ENCODE data around the gene KLF7. TPM values are rescaled to one million over a fixed set of nuclear protein-coding genes. Genes with fewer than 3 reads are reported as not detected.
A peak's percentile ranks its signal among the peaks of the same experiment; 100 is the strongest.

The KLF7 gene
- total RNA-seq, 2 experiments from 2014 or later = 4.7 to 6.8 TPM

GRCh38 chr2:207163053-207163755 is 2.5 kb downstream of the KLF7 start:
- peak overlapping the region; percentile 78 for H3K4me3 Mint-ChIP-seq
- peaks cover 62% of the 10 kb centered on the region for H3K27me3 Mint-ChIP-seq
- DNase-seq (no peak), ATAC-seq (no peak)
- CTCF ChIA-PET = no interaction called here
- H3K36me3 Mint-ChIP-seq = peaks cover 3% of the 10 kb centered on the region
- H3K4me1 Mint-ChIP-seq = peaks cover 33% of the 10 kb centered on the region
- no peak overlapping the region for H3K27ac Mint-ChIP-seq
- H3K9me3 Mint-ChIP-seq (ENCODE audit: low read depth) = no peaks in the 10 kb centered on the region

DNA sequence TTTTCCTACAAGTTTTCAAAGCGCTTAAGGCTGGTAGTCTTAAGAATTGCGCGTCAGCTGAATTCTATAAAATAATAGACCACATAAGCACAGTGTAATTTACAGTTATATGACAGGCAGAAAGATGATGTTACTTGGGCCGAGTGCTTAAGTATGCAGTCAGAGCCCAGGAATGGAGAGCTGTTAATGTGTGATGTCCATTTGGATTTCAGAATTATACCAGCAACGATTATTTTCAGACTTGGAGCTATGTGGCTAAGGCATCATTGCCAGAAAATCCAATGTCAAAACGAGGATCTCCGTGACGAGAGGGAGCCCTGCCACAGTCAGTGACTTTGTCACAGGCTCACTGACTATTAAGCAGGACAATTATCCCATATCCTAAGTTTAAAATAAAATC is 3.4 kb downstream of the KLF7 start:
- peaks cover 56% of the 10 kb centered on the region for H3K27me3 Mint-ChIP-seq
- CTCF ChIA-PET = no interaction called here
- no peak overlapping the region for H3K4me3 Mint-ChIP-seq
- no peaks in the 10 kb centered on the region for H3K9me3 Mint-ChIP-seq (ENCODE audit: low read depth)
- DNase-seq (no peak), ATAC-seq (no peak)
- H3K27ac Mint-ChIP-seq = no peak overlapping the region
- peaks cover 36% of the 10 kb centered on the region for H3K4me1 Mint-ChIP-seq
- peaks cover 3% of the 10 kb centered on the region for H3K36me3 Mint-ChIP-seq

DNA sequence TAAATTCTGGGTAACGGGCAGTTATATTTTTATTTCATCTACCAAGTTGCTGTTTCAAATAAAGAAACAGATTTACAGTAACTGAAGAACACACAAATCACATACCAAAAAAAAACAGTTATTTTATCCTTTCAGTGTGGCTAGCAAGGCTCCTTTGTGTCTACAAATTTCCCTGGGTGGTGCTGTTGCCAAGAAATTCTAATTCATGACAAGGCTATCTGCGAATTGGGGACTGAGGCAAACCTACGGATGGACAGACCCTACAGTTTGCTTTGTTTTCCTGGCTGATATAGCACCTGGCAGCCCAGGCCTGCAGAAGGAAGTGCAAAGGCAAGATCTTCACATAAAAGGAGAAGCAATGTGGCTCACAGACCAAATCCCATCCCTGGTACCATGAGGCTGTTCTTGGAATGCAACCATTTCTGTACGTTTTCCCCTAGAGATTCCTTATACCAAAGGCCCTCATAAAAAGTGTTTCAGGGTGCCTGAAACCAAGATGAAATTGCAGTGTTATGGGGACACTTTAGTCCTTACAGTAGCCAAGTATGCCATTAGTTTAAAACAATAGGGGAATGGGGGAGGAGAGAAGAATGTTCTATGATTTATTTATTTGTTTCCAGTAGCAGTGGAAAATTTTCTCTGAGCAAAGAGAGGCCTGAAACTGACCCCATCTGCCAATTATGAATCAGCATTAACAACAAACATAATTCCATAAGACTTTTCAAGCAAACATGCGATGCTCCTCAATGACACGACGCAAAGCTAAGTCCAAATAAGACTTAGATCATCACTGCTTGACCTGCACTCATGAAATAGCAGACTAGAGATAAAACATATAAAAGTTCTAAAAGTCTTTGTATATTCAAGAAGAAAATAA is 4.3 kb downstream of the KLF7 start:
- no peak for DNase-seq
- H3K4me1 Mint-ChIP-seq = peaks cover 40% of the 10 kb centered on the region
- H3K27me3 Mint-ChIP-seq = peaks cover 51% of the 10 kb centered on the region
- no peaks in the 10 kb centered on the region for H3K9me3 Mint-ChIP-seq (ENCODE audit: low read depth)
- ATAC-seq = no peak
- CTCF ChIA-PET = no interaction called here
- peaks cover 3% of the 10 kb centered on the region for H3K36me3 Mint-ChIP-seq
- H3K27ac Mint-ChIP-seq = no peak overlapping the region
- H3K4me3 Mint-ChIP-seq = no peak overlapping the region

GRCh38 chr2:207160115-207160514 is 5.6 kb downstream of the KLF7 start:
- peaks cover 4% of the 10 kb centered on the region for H3K36me3 Mint-ChIP-seq
- H3K27me3 Mint-ChIP-seq = peaks cover 48% of the 10 kb centered on the region
- DNase-seq (no peak), ATAC-seq (no peak)
- CTCF ChIA-PET = no interaction called here
- H3K4me3 Mint-ChIP-seq = no peak overlapping the region
- H3K27ac Mint-ChIP-seq = no peak overlapping the region
- no peaks in the 10 kb centered on the region for H3K9me3 Mint-ChIP-seq (ENCODE audit: low read depth)
- peaks cover 47% of the 10 kb centered on the region for H3K4me1 Mint-ChIP-seq

- CTCF ChIA-PET = no interaction called here
- H3K4me3 Mint-ChIP-seq = no peak overlapping the region
- H3K36me3 Mint-ChIP-seq = peaks cover 5% of the 10 kb centered on the region
- DNase-seq = no peak
- H3K9me3 Mint-ChIP-seq (ENCODE audit: low read depth) = no peaks in the 10 kb centered on the region
- no peak for ATAC-seq
- H3K27me3 Mint-ChIP-seq = peaks cover 40% of the 10 kb centered on the region
- H3K27ac Mint-ChIP-seq = no peak overlapping the region
- peaks cover 43% of the 10 kb centered on the region for H3K4me1 Mint-ChIP-seq
Measured at GRCh38 chr2:207159002-207159401, 6.7 kb downstream of the KLF7 start.

GRCh38 chr2:207157731-207158130 is 8.0 kb downstream of the KLF7 start:
- H3K4me1 Mint-ChIP-seq = peaks cover 34% of the 10 kb centered on the region
- no peak overlapping the region for H3K4me3 Mint-ChIP-seq
- CTCF ChIA-PET = no interaction called here

DNA sequence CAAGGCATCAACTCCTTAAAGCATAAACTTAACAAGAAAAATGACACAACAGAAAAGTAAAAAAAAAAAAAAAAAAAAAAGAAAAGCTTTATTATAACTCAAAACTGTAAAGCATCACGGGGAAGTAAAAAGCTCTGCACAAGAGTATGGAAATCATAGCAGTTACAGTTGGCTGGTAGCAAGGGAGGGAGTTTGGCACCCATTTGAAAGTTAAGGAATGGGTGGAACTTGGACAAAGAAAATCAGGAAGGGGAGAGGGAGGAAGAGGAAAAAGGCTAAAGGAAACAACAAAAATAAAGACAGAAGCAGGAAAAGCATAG is 8.6 kb downstream of the KLF7 start:
- Mint-ChIP-seq H3K4me3 (no peak overlapping the region), H3K27ac (peak overlapping the region; percentile 33), H3K27me3 (peaks cover 28% of the 10 kb centered on the region), H3K9me3 (ENCODE audit: low read depth) (no peaks in the 10 kb centered on the region), H3K36me3 (peaks cover 5% of the 10 kb centered on the region), H3K4me1 (peaks cover 34% of the 10 kb centered on the region)
- no peak for ATAC-seq
- CTCF ChIA-PET = interaction anchor here (1.2 kb wide), 1 partner anchor 9 kb away, joined by 3 read pairs; no protein-coding TSS in a partner anchor
- DNase-seq = no peak

More at GRCh38 chr2:207157731-207158130, 8.0 kb downstream of the KLF7 start:
- Mint-ChIP-seq H3K27me3 (peaks cover 34% of the 10 kb centered on the region), H3K9me3 (ENCODE audit: low read depth) (no peaks in the 10 kb centered on the region), H3K36me3 (peaks cover 5% of the 10 kb centered on the region), H3K27ac (no peak overlapping the region)
- no peak for DNase-seq
- ATAC-seq = no peak

DNA sequence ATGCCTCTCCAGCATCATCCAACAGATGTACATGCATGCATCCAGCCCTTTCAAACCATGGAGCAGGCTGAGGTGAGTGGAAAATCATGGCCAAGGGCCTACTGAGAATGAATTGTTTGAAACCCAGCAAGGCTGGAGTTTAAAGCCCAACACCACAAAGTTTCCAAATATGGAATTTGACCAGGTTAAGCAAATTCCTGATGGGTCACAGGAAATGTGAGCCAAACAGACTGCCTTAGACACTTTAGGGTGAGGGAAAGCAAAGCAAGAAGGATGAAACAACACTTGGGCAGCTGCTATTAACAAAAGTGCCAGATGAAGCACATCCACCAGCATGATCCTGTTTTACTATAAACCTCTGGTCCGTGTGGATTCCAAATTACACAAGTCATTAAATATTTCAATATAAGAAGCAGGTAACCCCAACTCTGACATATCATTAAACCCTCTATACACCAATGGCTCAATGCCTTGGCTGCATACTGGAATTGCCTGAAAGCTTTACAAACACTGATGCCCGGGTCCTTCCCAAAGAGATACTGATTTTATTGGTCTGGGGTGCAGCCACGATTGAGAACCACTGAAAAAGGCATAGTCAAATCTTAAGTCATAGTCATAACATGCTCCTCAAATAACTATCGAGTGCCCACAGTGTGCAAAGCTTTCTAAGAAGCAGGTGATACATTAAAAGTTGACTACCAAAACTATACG is 9.1 kb downstream of the KLF7 start:
- ATAC-seq (peak; percentile 75), DNase-seq (peak; percentile 60)
- H3K9me3 Mint-ChIP-seq (ENCODE audit: low read depth) = no peaks in the 10 kb centered on the region
- no peak overlapping the region for H3K27ac Mint-ChIP-seq
- peaks cover 34% of the 10 kb centered on the region for H3K4me1 Mint-ChIP-seq
- CTCF ChIA-PET = interaction anchor here (1.2 kb wide), 1 partner anchor 9 kb away, joined by 3 read pairs; no protein-coding TSS in a partner anchor
- H3K4me3 Mint-ChIP-seq = no peak overlapping the region
- peaks cover 5% of the 10 kb centered on the region for H3K36me3 Mint-ChIP-seq
- H3K27me3 Mint-ChIP-seq = peaks cover 25% of the 10 kb centered on the region

DNA sequence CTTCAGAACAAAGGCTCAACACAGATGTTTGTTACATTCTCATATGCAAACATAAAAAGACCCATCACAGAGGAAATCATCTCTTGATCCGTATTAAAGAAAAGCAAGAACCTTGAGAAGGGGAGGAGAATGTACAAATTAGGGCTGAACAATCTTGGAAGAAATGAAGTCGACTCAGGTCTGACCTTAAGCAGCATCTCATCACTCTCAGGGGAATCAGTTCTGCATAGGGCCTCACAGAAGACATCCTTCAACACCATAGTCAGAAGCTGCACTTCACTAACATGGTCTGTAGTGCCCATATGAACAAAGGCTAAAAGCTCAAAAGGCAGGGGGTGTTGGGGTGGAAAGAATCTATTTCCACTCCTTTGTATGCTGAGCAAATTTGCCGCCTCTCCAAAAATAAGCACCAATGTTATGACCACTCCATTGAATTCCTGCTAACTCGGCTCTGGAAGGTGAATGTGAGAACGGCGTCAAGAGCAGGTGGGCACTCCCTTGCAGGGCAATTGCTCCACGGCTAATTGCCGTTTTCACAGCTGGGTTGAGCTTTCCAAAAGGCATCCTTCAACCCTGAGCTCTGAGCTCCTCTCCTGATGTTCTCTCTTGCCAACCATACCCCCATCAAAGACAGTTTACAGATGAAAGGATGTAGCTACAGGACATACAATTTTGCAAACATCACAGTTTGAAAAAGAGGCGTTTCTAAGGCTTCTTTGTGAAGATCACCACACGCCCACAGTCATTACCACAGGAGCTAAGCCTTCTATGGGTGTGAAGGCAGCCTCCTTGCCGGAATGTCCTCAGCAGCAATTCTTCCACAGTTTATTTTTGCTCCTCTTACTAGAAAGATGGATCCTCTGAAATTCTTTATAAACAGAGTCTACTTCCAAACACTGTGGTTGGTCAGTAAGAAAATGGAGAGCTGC is 10.0 kb downstream of the KLF7 start:
- DNase-seq (no peak), ATAC-seq (no peak)
- CTCF ChIA-PET = interaction anchor here (1.2 kb wide), 1 partner anchor 8 kb away, joined by 3 read pairs; no protein-coding TSS in a partner anchor
- Mint-ChIP-seq H3K27ac (no peak overlapping the region), H3K4me1 (peaks cover 31% of the 10 kb centered on the region), H3K4me3 (no peak overlapping the region), H3K36me3 (peaks cover 5% of the 10 kb centered on the region), H3K9me3 (ENCODE audit: low read depth) (no peaks in the 10 kb centered on the region), H3K27me3 (peaks cover 21% of the 10 kb centered on the region)

DNA sequence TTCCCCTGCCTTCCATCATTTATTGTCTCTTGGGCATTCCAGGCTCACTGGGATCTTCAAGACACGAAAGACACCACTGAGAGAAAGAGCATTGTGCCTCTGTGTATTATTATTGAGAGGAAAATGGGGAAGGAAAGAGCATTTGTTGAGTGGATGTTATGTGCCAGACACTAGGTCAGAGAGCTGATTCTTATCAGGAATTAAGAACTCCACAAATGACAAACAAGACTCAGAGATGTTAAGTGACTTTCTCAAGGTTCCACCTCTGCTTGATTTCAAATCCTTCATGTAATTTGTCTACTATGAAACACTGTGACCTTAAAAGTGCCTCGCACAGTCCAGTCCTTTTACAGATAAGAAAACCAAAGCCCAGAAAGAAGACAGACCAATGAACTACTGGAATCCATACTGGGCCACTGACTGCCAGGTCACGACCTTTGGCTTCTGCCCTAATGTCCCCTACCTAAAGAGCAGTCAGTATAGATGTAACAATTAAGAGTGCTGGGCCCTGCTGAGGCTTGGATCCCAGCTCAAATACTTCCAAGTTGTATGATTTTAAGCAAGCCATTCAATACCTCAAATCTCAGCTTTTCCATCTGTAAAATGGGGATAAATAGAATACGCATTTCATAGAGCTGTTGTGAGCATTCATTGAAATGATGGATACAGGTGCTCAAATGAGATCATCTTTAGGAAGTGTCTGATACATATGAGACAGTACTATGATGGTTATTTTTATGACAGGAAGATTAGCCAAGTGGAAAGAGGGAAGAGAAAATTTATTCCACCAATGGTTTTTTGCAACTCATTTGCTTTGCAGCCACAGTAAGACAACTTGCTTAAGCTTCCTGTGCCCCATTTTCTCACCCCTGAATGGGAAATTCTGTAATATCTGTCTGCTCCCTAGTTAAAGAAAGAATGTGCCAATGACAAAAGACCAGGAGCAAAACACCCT is 10.9 kb downstream of the KLF7 start:
- H3K4me3 Mint-ChIP-seq = no peak overlapping the region
- CTCF ChIA-PET = no interaction called here

DNA sequence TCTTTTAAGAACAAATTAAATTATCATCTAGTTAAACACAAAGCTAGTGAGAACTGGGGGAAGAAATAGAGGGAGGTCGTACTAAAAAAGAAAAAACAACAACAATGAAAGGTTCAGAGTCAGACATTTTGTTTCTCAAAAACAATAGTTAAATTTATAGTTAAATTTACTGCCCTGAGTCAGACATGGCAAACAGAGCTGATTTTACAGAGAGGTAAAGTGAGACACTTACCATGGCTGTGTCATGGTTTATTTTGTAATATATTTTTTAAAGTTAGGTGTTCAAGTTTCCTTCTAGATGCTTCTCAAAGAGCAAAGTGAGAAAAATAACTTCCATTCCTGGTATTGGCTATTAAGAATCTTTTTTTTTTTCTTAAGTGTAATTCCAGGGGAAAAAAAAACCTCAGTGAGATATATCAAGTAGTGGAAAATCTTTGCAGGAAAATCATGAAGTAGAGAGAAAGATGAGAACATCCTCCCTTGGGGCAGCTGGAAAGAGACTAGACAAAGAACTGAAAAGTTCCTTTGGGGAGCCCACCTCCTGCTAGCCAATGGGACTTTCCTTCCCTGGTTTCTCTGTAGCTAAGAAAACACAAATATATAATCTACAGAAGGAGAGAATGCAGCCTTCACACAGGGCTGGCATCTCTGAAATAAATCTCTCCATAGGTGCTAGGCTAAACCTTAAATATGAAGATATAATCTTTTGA is 12.3 kb downstream of the KLF7 start:
- DNase-seq (no peak), ATAC-seq (no peak)
- Mint-ChIP-seq H3K4me1 (peaks cover 40% of the 10 kb centered on the region), H3K9me3 (ENCODE audit: low read depth) (no peaks in the 10 kb centered on the region), H3K27ac (no peak overlapping the region), H3K27me3 (peaks cover 34% of the 10 kb centered on the region), H3K36me3 (peaks cover 2% of the 10 kb centered on the region), H3K4me3 (no peak overlapping the region)
- CTCF ChIA-PET = no interaction called here

More for the DNA sequence above, 10.9 kb downstream of the KLF7 start:
- ATAC-seq = no peak
- no peak overlapping the region for H3K27ac Mint-ChIP-seq
- H3K27me3 Mint-ChIP-seq = peaks cover 23% of the 10 kb centered on the region
- H3K36me3 Mint-ChIP-seq = peaks cover 5% of the 10 kb centered on the region
- H3K9me3 Mint-ChIP-seq (ENCODE audit: low read depth) = no peaks in the 10 kb centered on the region
- DNase-seq = no peak
- H3K4me1 Mint-ChIP-seq = peaks cover 37% of the 10 kb centered on the region

Measured in activated CD8-positive, alpha-beta memory T cell treated with anti-CD3 and anti-CD28 coated beads, Interleukin-2, amount 10 ng/mL, durations not matched to agents 7 days and 5 days (primary cell).